ENCODE results near the gene ATP11A.

ATP11A gene

GRCh38 chr13:112893207-112893569 is 203.3 kb downstream of the ATP11A start:
- in situ Hi-C loops (cut with HindIII; ENCODE audit: low sequenced_read_pairs): no loop called here
- no peak for DNase-seq (ENCODE audit: low read depth, low spot score)
- TF ChIP-seq CTCF (IDR thresholded peaks at IDR 0.05; ENCODE audit: low read depth, low read length): no peak
- H3K4me3 ChIP-seq (ENCODE audit: low read depth, low read length): no peak overlapping the region

- DNase-seq (ENCODE audit: low read depth, low spot score): no peak
- peak overlapping the region; percentile 7 for H3K4me3 ChIP-seq (ENCODE audit: low read depth, low read length)
- no peak for TF ChIP-seq CTCF (IDR thresholded peaks at IDR 0.05; ENCODE audit: low read depth, low read length)
- in situ Hi-C loops (cut with HindIII; ENCODE audit: low sequenced_read_pairs): no loop called here
These were observed 204.0 kb downstream of the ATP11A start for GRCh38 chr13:112893570-112894422.

- TF ChIP-seq CTCF (IDR thresholded peaks at IDR 0.05; ENCODE audit: low read depth, low read length): no peak
- no peak for DNase-seq (ENCODE audit: low read depth, low spot score)
- in situ Hi-C loops (cut with HindIII; ENCODE audit: low sequenced_read_pairs): no loop called here
- H3K4me3 ChIP-seq (ENCODE audit: low read depth, low read length): no peak overlapping the region
These were observed 204.5 kb downstream of the ATP11A start for GRCh38 chr13:112894423-112894672.

GRCh38 chr13:112894673-112895481 is 205.0 kb downstream of the ATP11A start:
- no peak overlapping the region for H3K4me3 ChIP-seq (ENCODE audit: low read depth, low read length)
- in situ Hi-C loops (cut with HindIII; ENCODE audit: low sequenced_read_pairs): no loop called here
- DNase-seq (ENCODE audit: low read depth, low spot score): no peak
- TF ChIP-seq CTCF (IDR thresholded peaks at IDR 0.05; ENCODE audit: low read depth, low read length): no peak

- TF ChIP-seq CTCF (IDR thresholded peaks at IDR 0.05; ENCODE audit: low read depth, low read length): no peak
- in situ Hi-C loops (cut with HindIII; ENCODE audit: low sequenced_read_pairs): no loop called here
- no peak overlapping the region for H3K4me3 ChIP-seq (ENCODE audit: low read depth, low read length)
- no peak for DNase-seq (ENCODE audit: low read depth, low spot score)
These were observed 206.0 kb downstream of the ATP11A start for GRCh38 chr13:112895521-112896465.

Measured in astrocyte of the spinal cord (primary cell).